GM23338 (cell line): ENCODE results near the gene AGPS. TPM values are rescaled to one million over a fixed set of nuclear protein-coding genes. Genes with fewer than 3 reads are reported as not detected.

Experiments used
- ATAC-seq: fragments of 200-7000 bp; cut with Tn5 transposase; 3 replicates; pipeline ENCODE4 v1.9.1; 2020
- DNase-seq: peaks from one replicate; pipeline ENCODE4 v3.0.0-alpha.2; 2015; ENCODE audit warnings: low spot score
- H2AFZ ChIP-seq: fragments of 200-600 bp; sonication (generic); 2 replicates; pipeline ENCODE4 v1.8.0; 2016; ENCODE audit warnings: antibody characterized with exemption, mild to moderate bottlenecking, moderate library complexity
- H3F3A ChIP-seq: fragments of 200-600 bp; sonication (generic); replicated peaks from 2 replicates; pipeline ENCODE4 v1.8.0; 2017; ENCODE audit warnings: antibody characterized with exemption, mixed run types, low read depth
- H3K27ac ChIP-seq: fragments of 200-600 bp; sonication (generic); 2 replicates; pipeline ENCODE4 v1.6.1; 2016; ENCODE audit warnings: low read depth
- H3K27me3 ChIP-seq: fragments of 200-600 bp; sonication (generic); 2 replicates; pipeline ENCODE4 v1.8.0; 2016; ENCODE audit warnings: mild to moderate bottlenecking, mixed run types, moderate library complexity; ENCODE audit not compliant: insufficient read depth
- H3K36me3 ChIP-seq: fragments of 200-600 bp; sonication (generic); 2 replicates; pipeline ENCODE4 v1.8.0; 2016; ENCODE audit warnings: mild to moderate bottlenecking; ENCODE audit not compliant: insufficient read depth
- H3K4me1 ChIP-seq: fragments of 200-600 bp; sonication (generic); 2 replicates; pipeline ENCODE4 v1.8.0; 2016; ENCODE audit warnings: mild to moderate bottlenecking, moderate library complexity; ENCODE audit not compliant: insufficient read depth
- H3K4me2 ChIP-seq: fragments of 200-600 bp; sonication (generic); 2 replicates; pipeline ENCODE4 v1.7.1; 2017; ENCODE audit warnings: mixed run types
- H3K4me3 ChIP-seq: fragments of 200-600 bp; sonication (generic); 2 replicates; pipeline ENCODE4 v1.6.1; 2016; ENCODE audit warnings: mixed run types
- H3K79me2 ChIP-seq: fragments of 200-600 bp; sonication (generic); replicated peaks from 2 replicates; pipeline ENCODE4 v1.8.0; 2017; ENCODE audit warnings: mild to moderate bottlenecking; ENCODE audit not compliant: insufficient read depth
- H3K9me2 ChIP-seq: fragments of 200-600 bp; sonication (generic); 2 replicates; pipeline ENCODE4 v1.8.0; 2017; ENCODE audit not compliant: insufficient read depth
- H4K20me1 ChIP-seq: fragments of 200-600 bp; sonication (generic); replicated peaks from 2 replicates; pipeline ENCODE4 v1.8.0; 2017; ENCODE audit warnings: mild to moderate bottlenecking; ENCODE audit not compliant: insufficient read depth
- H3K27ac Mint-ChIP-seq: 2 replicates; pipeline ENCODE4 v1.8.0; 2020; ENCODE audit warnings: inconsistent platforms, mild to moderate bottlenecking, moderate library complexity, mixed read lengths
- H3K27me3 Mint-ChIP-seq: 3 replicates; pipeline ENCODE4 v1.8.0; 2022; ENCODE audit warnings: low read depth, mild to moderate bottlenecking, moderate library complexity, mixed read lengths, inconsistent platforms; ENCODE audit not compliant: insufficient read depth, poor library complexity
- H3K36me3 Mint-ChIP-seq: 3 replicates; pipeline ENCODE4 v1.8.0; 2021; ENCODE audit warnings: low read depth, mild to moderate bottlenecking, inconsistent platforms, moderate library complexity, mixed read lengths
- H3K4me1 Mint-ChIP-seq: 3 replicates; pipeline ENCODE4 v1.8.0; 2020; ENCODE audit warnings: mild to moderate bottlenecking, inconsistent platforms, mixed read lengths
- H3K4me3 Mint-ChIP-seq: 3 replicates; pipeline ENCODE4 v1.8.0; 2021; ENCODE audit warnings: moderate library complexity, mild to moderate bottlenecking, inconsistent platforms, mixed read lengths
- H3K9me3 Mint-ChIP-seq: 3 replicates; pipeline ENCODE4 v1.8.0; 2020; ENCODE audit warnings: moderate library complexity, mild to moderate bottlenecking, inconsistent platforms, mixed read lengths
- CREB1 ChIP-seq: fragments of 250-450 bp; sonication (Bioruptor Pico); IDR thresholded peaks from 2 replicates; pipeline ENCODE4 v1.5.0; 2020; ENCODE audit warnings: low read depth, mild to moderate bottlenecking, moderate library complexity
- EZH2 ChIP-seq: fragments of 200-600 bp; sonication (generic); IDR thresholded peaks from one replicate; pipeline ENCODE4 v1.8.0; 2017; ENCODE audit warnings: antibody characterized with exemption, mild to moderate bottlenecking, low read depth; ENCODE audit not compliant: unreplicated experiment
- NANOG ChIP-seq: IDR thresholded peaks from 2 replicates; pipeline ENCODE4 v1.6.1; 2016; ENCODE audit warnings: antibody characterized with exemption, borderline replicate concordance
- POLR2AphosphoS5 ChIP-seq: IDR thresholded peaks from 2 replicates; pipeline ENCODE4 v1.6.1; 2016; ENCODE audit warnings: antibody characterized with exemption, low read depth
- STAT1 ChIP-seq: IDR thresholded peaks from one replicate; pipeline ENCODE4 v1.6.1; 2016; ENCODE audit warnings: antibody characterized with exemption; ENCODE audit not compliant: unreplicated experiment
- ZNF114 ChIP-seq: fragments of 250-450 bp; sonication (Bioruptor Pico); IDR thresholded peaks from 2 replicates; pipeline ENCODE4 v1.5.0; 2020; ENCODE audit warnings: mild to moderate bottlenecking, moderate library complexity
- polyA plus RNA-seq: library from polyadenylated mRNA; unstranded; fragments of >200 nt; fragmentation: Nextera tagmentation; extraction: Ambion mirVana; gene quantifications from 2 replicates; pipeline ENCODE4 v1.2.1, GENCODE V29; 2016
- total RNA-seq: library from RNA; depleted of rRNA; stranded (reverse); fragments of >200 nt; shearing (Covaris generic); gene quantifications from 2 replicates; pipeline ENCODE4 v1.2.3, GENCODE V29; 2014
- TF ChIP-seq, protein P1 (sequence below), 2 experiments: fragments of 200-600 bp in 1 of 2; sonication (generic) in 1 of 2; conservative IDR thresholded peaks; 2 replicates each; pipeline versions ENCODE4 v1.5.1 to v1.6.1; 2016 to 2017; ENCODE audit warnings: antibody characterized with exemption in 2 of 2, low read depth in 2 of 2, mild to moderate bottlenecking in 2 of 2, moderate library complexity in 1 of 2
- TF ChIP-seq, protein P2 (sequence below): IDR thresholded peaks from one replicate; pipeline ENCODE4 v1.6.1; 2018; ENCODE audit warnings: antibody characterized with exemption; ENCODE audit not compliant: unreplicated experiment
- TF ChIP-seq, protein P3 (sequence below): IDR thresholded peaks from 2 replicates; pipeline ENCODE4 v1.6.1; 2016; ENCODE audit warnings: antibody characterized with exemption
- TF ChIP-seq, protein P4 (sequence below): fragments of 250-450 bp; sonication (Bioruptor Pico); IDR thresholded peaks from 2 replicates; pipeline ENCODE4 v1.5.0; 2020; ENCODE audit warnings: mild to moderate bottlenecking, moderate library complexity

AGPS gene
- total and polyA plus RNA-seq, 2 experiments from 2014 or later, result 14.6 to 73.2 TPM

DNA sequence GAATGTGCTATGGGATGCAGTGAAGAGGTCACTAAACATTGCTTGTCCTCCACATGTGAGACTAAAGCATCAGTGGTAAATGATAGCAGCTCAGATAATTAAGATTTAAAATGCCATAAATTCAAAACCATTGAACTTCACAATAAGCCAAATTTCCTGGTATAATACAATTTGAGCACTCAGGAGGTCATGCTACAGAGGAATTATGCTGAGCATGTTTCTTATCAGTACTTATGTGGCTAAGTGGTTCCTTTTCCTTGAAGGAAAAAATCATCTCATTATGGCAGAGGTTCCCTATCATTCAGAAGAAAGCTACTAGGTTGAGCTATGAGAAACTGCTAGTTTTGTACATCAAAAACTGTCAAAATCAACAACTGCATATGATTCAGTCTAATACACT lies 156.6 kb downstream of the AGPS start:
- TF ChIP-seq, protein P1, sequence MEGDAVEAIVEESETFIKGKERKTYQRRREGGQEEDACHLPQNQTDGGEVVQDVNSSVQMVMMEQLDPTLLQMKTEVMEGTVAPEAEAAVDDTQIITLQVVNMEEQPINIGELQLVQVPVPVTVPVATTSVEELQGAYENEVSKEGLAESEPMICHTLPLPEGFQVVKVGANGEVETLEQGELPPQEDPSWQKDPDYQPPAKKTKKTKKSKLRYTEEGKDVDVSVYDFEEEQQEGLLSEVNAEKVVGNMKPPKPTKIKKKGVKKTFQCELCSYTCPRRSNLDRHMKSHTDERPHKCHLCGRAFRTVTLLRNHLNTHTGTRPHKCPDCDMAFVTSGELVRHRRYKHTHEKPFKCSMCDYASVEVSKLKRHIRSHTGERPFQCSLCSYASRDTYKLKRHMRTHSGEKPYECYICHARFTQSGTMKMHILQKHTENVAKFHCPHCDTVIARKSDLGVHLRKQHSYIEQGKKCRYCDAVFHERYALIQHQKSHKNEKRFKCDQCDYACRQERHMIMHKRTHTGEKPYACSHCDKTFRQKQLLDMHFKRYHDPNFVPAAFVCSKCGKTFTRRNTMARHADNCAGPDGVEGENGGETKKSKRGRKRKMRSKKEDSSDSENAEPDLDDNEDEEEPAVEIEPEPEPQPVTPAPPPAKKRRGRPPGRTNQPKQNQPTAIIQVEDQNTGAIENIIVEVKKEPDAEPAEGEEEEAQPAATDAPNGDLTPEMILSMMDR (conservative IDR thresholded peaks at IDR 0.05; ENCODE audit: low read depth in 2 of 2), result no peak
- no peak for TF ChIP-seq ZNF114 (CRISPR knock-in tag)
- TF ChIP-seq EZH2, result no peak
- no peak for TF ChIP-seq POLR2AphosphoS5
- TF ChIP-seq, protein P2, sequence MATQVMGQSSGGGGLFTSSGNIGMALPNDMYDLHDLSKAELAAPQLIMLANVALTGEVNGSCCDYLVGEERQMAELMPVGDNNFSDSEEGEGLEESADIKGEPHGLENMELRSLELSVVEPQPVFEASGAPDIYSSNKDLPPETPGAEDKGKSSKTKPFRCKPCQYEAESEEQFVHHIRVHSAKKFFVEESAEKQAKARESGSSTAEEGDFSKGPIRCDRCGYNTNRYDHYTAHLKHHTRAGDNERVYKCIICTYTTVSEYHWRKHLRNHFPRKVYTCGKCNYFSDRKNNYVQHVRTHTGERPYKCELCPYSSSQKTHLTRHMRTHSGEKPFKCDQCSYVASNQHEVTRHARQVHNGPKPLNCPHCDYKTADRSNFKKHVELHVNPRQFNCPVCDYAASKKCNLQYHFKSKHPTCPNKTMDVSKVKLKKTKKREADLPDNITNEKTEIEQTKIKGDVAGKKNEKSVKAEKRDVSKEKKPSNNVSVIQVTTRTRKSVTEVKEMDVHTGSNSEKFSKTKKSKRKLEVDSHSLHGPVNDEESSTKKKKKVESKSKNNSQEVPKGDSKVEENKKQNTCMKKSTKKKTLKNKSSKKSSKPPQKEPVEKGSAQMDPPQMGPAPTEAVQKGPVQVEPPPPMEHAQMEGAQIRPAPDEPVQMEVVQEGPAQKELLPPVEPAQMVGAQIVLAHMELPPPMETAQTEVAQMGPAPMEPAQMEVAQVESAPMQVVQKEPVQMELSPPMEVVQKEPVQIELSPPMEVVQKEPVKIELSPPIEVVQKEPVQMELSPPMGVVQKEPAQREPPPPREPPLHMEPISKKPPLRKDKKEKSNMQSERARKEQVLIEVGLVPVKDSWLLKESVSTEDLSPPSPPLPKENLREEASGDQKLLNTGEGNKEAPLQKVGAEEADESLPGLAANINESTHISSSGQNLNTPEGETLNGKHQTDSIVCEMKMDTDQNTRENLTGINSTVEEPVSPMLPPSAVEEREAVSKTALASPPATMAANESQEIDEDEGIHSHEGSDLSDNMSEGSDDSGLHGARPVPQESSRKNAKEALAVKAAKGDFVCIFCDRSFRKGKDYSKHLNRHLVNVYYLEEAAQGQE, result no peak
- TF ChIP-seq, protein P3, sequence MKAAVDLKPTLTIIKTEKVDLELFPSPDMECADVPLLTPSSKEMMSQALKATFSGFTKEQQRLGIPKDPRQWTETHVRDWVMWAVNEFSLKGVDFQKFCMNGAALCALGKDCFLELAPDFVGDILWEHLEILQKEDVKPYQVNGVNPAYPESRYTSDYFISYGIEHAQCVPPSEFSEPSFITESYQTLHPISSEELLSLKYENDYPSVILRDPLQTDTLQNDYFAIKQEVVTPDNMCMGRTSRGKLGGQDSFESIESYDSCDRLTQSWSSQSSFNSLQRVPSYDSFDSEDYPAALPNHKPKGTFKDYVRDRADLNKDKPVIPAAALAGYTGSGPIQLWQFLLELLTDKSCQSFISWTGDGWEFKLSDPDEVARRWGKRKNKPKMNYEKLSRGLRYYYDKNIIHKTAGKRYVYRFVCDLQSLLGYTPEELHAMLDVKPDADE, result no peak
- TF ChIP-seq CREB1 (CRISPR knock-in tag), result no peak
- no peak for TF ChIP-seq NANOG
- TF ChIP-seq, protein P4, sequence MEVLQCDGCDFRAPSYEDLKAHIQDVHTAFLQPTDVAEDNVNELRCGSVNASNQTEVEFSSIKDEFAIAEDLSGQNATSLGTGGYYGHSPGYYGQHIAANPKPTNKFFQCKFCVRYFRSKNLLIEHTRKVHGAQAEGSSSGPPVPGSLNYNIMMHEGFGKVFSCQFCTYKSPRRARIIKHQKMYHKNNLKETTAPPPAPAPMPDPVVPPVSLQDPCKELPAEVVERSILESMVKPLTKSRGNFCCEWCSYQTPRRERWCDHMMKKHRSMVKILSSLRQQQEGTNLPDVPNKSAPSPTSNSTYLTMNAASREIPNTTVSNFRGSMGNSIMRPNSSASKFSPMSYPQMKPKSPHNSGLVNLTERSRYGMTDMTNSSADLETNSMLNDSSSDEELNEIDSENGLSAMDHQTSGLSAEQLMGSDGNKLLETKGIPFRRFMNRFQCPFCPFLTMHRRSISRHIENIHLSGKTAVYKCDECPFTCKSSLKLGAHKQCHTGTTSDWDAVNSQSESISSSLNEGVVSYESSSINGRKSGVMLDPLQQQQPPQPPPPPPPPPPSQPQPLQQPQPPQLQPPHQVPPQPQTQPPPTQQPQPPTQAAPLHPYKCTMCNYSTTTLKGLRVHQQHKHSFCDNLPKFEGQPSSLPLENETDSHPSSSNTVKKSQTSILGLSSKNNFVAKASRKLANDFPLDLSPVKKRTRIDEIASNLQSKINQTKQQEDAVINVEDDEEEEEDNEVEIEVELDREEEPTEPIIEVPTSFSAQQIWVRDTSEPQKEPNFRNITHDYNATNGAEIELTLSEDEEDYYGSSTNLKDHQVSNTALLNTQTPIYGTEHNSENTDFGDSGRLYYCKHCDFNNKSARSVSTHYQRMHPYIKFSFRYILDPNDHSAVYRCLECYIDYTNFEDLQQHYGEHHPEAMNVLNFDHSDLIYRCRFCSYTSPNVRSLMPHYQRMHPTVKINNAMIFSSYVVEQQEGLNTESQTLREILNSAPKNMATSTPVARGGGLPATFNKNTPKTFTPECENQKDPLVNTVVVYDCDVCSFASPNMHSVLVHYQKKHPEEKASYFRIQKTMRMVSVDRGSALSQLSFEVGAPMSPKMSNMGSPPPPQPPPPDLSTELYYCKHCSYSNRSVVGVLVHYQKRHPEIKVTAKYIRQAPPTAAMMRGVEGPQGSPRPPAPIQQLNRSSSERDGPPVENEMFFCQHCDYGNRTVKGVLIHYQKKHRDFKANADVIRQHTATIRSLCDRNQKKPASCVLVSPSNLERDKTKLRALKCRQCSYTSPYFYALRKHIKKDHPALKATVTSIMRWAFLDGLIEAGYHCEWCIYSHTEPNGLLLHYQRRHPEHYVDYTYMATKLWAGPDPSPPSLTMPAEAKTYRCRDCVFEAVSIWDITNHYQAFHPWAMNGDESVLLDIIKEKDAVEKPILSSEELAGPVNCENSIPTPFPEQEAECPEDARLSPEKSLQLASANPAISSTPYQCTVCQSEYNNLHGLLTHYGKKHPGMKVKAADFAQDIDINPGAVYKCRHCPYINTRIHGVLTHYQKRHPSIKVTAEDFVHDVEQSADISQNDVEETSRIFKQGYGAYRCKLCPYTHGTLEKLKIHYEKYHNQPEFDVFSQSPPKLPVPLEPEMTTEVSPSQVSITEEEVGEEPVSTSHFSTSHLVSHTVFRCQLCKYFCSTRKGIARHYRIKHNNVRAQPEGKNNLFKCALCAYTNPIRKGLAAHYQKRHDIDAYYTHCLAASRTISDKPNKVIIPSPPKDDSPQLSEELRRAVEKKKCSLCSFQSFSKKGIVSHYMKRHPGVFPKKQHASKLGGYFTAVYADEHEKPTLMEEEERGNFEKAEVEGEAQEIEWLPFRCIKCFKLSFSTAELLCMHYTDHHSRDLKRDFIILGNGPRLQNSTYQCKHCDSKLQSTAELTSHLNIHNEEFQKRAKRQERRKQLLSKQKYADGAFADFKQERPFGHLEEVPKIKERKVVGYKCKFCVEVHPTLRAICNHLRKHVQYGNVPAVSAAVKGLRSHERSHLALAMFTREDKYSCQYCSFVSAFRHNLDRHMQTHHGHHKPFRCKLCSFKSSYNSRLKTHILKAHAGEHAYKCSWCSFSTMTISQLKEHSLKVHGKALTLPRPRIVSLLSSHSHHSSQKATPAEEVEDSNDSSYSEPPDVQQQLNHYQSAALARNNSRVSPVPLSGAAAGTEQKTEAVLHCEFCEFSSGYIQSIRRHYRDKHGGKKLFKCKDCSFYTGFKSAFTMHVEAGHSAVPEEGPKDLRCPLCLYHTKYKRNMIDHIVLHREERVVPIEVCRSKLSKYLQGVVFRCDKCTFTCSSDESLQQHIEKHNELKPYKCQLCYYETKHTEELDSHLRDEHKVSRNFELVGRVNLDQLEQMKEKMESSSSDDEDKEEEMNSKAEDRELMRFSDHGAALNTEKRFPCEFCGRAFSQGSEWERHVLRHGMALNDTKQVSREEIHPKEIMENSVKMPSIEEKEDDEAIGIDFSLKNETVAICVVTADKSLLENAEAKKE (CRISPR knock-in tag), result no peak
- no peak for TF ChIP-seq STAT1
- Histone ChIP-seq H3K4me1 (no peaks in the 10 kb centered on the region), H3K79me2 (no peaks in the 10 kb centered on the region), H3K9me2 (no peaks in the 10 kb centered on the region), H3K36me3 (peaks cover 9% of the 10 kb centered on the region; the same call in 1 of the 2 replicates), H4K20me1 (no peaks in the 10 kb centered on the region), H2AFZ (no peak overlapping the region), H3K27me3 (no peaks in the 10 kb centered on the region), H3K4me2 (no peak overlapping the region), H3K4me3 (no peak overlapping the region), H3F3A (no peaks in the 10 kb centered on the region), H3K27ac (no peak overlapping the region)
- Mint-ChIP-seq H3K4me1 (no peaks in the 10 kb centered on the region), H3K27ac (no peak overlapping the region), H3K4me3 (no peak overlapping the region), H3K36me3 (peaks cover 20% of the 10 kb centered on the region), H3K9me3 (peaks cover 22% of the 10 kb centered on the region), H3K27me3 (peaks cover 21% of the 10 kb centered on the region)
- DNase-seq, result no peak
- no peak for ATAC-seq
